Gastrocnemius medialis (tissue), 4 donors: ENCODE results near the gene CRYGN. TPM values are rescaled to one million over a fixed set of nuclear protein-coding genes. Genes with fewer than 3 reads are reported as not detected.
A peak's percentile ranks its signal among the peaks of the same experiment; 100 is the strongest.

Experiments used
- ATAC-seq, 2 donors: fragments of 150-250 bp; one replicate each; pipeline ENCODE4 v1.9.1; 2016
- DNase-seq, 2 donors: peaks; one replicate each; pipeline ENCODE4 v3.0.0-alpha.2; 2019
- H3K27ac ChIP-seq, 4 donors: fragments of 200-600 bp; sonication (generic); 1 replicate in 1 of 4; 2 replicates in 3 of 4; pipeline ENCODE4 v1.5.1; 2016 to 2018; ENCODE audit warnings: mild to moderate bottlenecking in 2 of 4, moderate library complexity in 1 of 4
- H3K27me3 ChIP-seq, 3 donors: fragments of 200-600 bp; sonication (generic) in 2 of 3; 1 replicate in 1 of 3; 2 replicates in 2 of 3; pipeline versions ENCODE4 v1.5.1 to v1.6.0; 2016 to 2019; ENCODE audit warnings: mild to moderate bottlenecking in 1 of 3, moderate library complexity in 1 of 3
- H3K36me3 ChIP-seq, 2 donors: fragments of 200-600 bp; sonication (generic) in 1 of 2; one replicate each; pipeline ENCODE4 v1.5.1; 2017 to 2018
- H3K4me1 ChIP-seq, 2 donors: fragments of 200-600 bp; sonication (generic) in 1 of 2; one replicate each; pipeline ENCODE4 v1.5.1; 2016 to 2017; ENCODE audit warnings: mild to moderate bottlenecking in 2 of 2
- H3K4me3 ChIP-seq, 4 donors: fragments of 200-600 bp; sonication (generic) in 3 of 4; 1 replicate in 1 of 4; 2 replicates in 3 of 4; pipeline ENCODE4 v1.5.1; 2016 to 2019; ENCODE audit warnings: mild to moderate bottlenecking in 2 of 4
- H3K9me3 ChIP-seq, 3 donors: fragments of 200-600 bp; sonication (generic) in 2 of 3; 1 replicate in 1 of 3; 2 replicates in 2 of 3; pipeline ENCODE4 v1.5.1; 2016 to 2019
- POLR2A ChIP-seq, 2 donors: fragments of 450-650 bp; IDR thresholded peaks; one replicate each; pipeline ENCODE4 v1.6.1; 2017; ENCODE audit warnings: antibody characterized with exemption in 2 of 2, mild to moderate bottlenecking in 2 of 2, moderate library complexity in 2 of 2
- in situ Hi-C, 4 donors: fragments of 200-750 bp; cut with MboI; loops; one replicate each; pipeline versions ENCODE4 v1.15.0 to v1.8.0; 2017; ENCODE audit warnings: low sequenced_read_pairs in 4 of 4
- intact Hi-C: fragments of 100-400 bp; cut with DNase I; formaldehyde crosslinking; loops from one replicate; pipeline ENCODE4 v1.15.1; 2023; ENCODE audit warnings: low total_unique reads
- total RNA-seq, 4 donors: library from RNA; depleted of rRNA; stranded (reverse); fragments of >200 nt; gene quantifications; one replicate each; pipeline versions ENCODE4 v1.1.0 to v1.2.3, GENCODE V29; 2016
- TF ChIP-seq, protein P1 (sequence below), 5 experiments: fragments of 450-650 bp in 3 of 5; fragments of 200-600 bp in 2 of 5; sonication (generic) in 2 of 5; IDR thresholded peaks in 4 of 5; conservative IDR thresholded peaks in 1 of 5; 1 replicate in 4 of 5; 2 replicates in 1 of 5; pipeline ENCODE4 v1.5.1; 2016 to 2019; ENCODE audit warnings: antibody characterized with exemption in 5 of 5, mild to moderate bottlenecking in 3 of 5, moderate library complexity in 3 of 5

The CRYGN gene
- total RNA-seq, 4 donors from 2014 or later = not detected

DNA sequence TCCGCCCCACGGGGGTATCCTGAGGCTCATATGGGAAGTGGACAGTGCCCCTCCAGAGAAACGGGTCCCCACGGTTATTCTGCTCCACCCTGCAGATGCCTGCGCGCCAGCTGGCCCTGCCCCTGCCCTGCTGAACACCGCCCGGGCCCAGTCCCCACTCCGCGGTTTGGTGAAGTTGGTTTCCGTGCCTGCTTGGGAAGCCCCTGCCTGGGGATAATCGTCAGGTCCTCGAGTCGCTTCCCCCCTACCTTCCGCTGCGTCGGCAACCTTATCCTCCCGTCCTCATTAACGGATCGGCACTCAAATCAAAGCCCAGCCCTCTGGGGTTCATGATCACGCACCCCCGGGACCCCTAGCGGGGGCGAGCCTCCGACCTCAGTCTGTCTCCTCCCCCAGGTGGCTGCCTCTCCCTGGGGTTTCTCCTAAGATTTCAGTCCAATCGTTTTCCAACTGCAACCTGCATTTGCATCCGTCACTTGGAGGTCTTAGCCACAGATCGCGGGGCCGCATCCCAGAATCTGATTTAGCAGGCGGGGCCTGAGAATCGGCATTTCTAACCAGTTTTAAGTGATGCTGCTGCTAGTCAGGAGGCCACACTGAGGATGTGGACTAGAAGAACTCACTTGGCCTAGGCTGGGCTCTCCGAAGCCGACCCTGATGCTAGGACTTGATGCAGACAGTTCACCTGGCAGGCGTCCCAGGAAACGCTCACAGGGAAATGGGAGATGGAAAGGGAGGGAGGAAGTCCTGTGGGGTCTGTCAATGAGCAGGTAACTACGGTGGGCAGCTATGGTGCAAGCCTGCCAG, 57.7 kb downstream of the CRYGN start:
- ATAC-seq (no peak), DNase-seq (no peak)
- Histone ChIP-seq H3K9me3 (no peaks in the 10 kb centered on the region), H3K27me3 (peaks cover 26 to 32% (median 26%) of the 10 kb centered on the region in 3 donors), H3K36me3 (peaks cover 0 to 10% of the 10 kb centered on the region in 2 donors), H3K4me3 (peak overlapping the region in 2 of 4 donors; percentile 13 to 22), H3K4me1 (peaks cover 0 to 11% of the 10 kb centered on the region in 2 donors), H3K27ac (no peak overlapping the region)
- in situ Hi-C loops (no loop called here), intact Hi-C loops (no loop called here)
- TF ChIP-seq POLR2A (IDR thresholded peaks at IDR 0.05) = no peak
- TF ChIP-seq, protein P1, sequence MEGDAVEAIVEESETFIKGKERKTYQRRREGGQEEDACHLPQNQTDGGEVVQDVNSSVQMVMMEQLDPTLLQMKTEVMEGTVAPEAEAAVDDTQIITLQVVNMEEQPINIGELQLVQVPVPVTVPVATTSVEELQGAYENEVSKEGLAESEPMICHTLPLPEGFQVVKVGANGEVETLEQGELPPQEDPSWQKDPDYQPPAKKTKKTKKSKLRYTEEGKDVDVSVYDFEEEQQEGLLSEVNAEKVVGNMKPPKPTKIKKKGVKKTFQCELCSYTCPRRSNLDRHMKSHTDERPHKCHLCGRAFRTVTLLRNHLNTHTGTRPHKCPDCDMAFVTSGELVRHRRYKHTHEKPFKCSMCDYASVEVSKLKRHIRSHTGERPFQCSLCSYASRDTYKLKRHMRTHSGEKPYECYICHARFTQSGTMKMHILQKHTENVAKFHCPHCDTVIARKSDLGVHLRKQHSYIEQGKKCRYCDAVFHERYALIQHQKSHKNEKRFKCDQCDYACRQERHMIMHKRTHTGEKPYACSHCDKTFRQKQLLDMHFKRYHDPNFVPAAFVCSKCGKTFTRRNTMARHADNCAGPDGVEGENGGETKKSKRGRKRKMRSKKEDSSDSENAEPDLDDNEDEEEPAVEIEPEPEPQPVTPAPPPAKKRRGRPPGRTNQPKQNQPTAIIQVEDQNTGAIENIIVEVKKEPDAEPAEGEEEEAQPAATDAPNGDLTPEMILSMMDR (IDR thresholded peaks at IDR 0.05 in 4 of 5, conservative IDR thresholded peaks at IDR 0.05 in 1 of 5) = no peak

DNA sequence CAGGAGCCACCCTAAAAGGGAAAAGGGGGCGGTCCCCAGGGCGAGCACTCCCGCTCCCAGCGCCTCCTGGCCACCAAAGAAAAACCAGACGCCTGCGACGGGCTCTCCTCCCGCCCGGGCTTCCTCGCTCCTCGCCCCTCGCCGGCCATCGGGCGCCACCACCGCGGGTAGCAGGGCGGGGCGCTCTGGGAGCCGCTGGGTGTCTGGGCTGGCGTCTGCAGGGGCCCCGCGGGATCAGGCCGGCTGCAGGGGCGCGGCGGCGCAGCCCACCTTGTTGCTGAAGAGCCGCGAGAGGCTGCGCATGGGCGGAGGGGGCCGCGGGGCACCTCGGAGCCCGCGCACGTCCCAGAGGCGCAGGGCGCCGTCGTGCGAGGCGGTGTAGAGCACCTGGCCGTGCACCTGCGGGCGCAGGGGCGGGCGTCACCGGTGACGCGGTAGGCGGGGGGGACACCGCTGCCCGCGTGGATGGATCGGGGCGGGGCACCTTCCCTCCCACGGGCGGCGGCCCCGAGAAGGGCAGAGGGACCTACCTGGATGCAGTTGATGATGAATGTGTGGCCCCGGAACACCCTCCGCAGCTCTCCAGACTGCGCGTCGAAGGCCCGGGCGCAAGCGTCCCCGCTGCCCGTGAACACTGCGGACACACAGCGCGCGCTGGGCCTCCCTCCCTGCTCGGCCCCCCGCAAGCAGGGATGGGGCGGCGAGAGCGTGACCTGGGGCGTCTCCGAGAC, 58.4 kb downstream of the CRYGN start:
- intact Hi-C loops = no loop called here
- H3K9me3 ChIP-seq = no peaks in the 10 kb centered on the region
- H3K4me1 ChIP-seq = peaks cover 0 to 11% of the 10 kb centered on the region in 2 donors
- no peak for DNase-seq
- H3K4me3 ChIP-seq = peak overlapping the region in 2 of 4 donors; percentile 13 to 22
- in situ Hi-C loops = no loop called here
- H3K36me3 ChIP-seq = peaks cover 0 to 18% of the 10 kb centered on the region in 2 donors
- peaks cover 26 to 32% (median 26%) of the 10 kb centered on the region in 3 donors for H3K27me3 ChIP-seq
- TF ChIP-seq POLR2A (IDR thresholded peaks at IDR 0.05) = no peak
- TF ChIP-seq, protein P1 (IDR thresholded peaks at IDR 0.05 in 4 of 5, conservative IDR thresholded peaks at IDR 0.05 in 1 of 5) = no peak
- peak in 1 of 2 donors; percentile 10 for ATAC-seq
- H3K27ac ChIP-seq = no peak overlapping the region

DNA sequence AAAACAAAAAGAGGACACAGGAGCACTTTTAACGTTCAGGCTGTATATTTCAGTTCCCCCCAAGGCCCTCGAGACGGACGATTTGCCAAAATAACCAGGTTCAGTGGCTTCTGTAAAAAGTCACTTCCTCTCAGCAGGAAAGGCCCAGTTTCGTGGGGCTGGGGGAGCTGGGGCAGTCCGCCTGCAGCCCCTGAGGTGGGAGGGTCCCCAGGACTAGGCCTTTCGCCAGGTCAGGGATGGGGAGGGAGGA, 58.9 kb downstream of the CRYGN start:
- Histone ChIP-seq H3K27ac (no peak overlapping the region), H3K36me3 (peaks cover 0 to 23% of the 10 kb centered on the region in 2 donors), H3K4me3 (peak overlapping the region in 1 of 4 donors; percentile 13), H3K27me3 (peaks cover 26 to 32% (median 26%) of the 10 kb centered on the region in 3 donors), H3K4me1 (peaks cover 0 to 11% of the 10 kb centered on the region in 2 donors), H3K9me3 (no peaks in the 10 kb centered on the region)
- in situ Hi-C loops (no loop called here), intact Hi-C loops (no loop called here)
- TF ChIP-seq, protein P1 (IDR thresholded peaks at IDR 0.05 in 4 of 5, conservative IDR thresholded peaks at IDR 0.05 in 1 of 5) = no peak
- TF ChIP-seq POLR2A (IDR thresholded peaks at IDR 0.05) = no peak
- DNase-seq (no peak), ATAC-seq (no peak)

DNA sequence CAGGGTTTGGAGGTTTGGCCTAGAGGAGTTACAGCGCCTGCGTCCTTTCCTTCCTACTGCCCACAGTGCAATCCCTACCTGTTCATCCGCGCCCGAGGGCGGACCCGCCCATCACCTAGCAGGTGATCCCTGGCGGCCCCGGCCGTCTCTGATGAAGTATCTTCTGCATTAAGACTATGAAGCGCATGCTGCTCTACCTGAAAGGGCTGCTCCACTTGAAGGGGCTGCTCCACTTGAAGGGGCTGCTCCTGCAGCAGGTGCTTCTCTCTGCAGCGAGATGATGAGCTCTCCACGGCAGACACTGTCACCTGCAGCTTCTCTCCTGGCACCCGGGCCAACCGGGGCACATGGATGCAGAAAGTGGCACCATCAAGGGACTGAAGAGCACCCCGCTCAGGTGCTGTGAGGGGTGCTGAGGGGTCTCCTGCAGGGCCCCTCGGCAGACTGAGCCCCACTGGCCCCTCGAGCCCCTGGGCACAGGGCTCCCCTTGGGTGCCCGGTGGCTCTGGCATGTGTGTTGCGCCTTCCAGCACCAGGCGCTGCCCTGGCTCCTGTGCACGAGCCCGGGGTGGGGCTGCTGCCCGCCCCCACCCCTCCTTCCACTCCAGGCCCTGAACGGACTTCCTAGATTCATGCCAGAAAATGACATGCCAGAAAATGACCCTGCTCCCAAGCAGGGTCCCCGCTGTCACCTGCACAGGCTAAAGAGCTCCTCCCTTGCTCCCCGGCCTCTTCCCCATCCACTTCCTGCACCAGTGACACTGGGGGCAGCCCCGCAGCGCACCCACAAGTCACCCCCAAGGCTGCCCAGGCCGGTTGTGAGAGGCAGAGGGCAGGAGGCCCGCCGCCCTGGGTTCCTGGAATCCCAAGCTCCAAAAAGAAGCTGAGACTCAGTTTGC, 59.5 kb downstream of the CRYGN start:
- intact Hi-C loops = no loop called here
- TF ChIP-seq POLR2A (IDR thresholded peaks at IDR 0.05) = no peak
- no peak for DNase-seq
- H3K4me1 ChIP-seq = peaks cover 0 to 11% of the 10 kb centered on the region in 2 donors
- H3K4me3 ChIP-seq = no peak overlapping the region
- peaks cover 26 to 28% (median 26%) of the 10 kb centered on the region in 3 donors for H3K27me3 ChIP-seq
- no peak overlapping the region for H3K27ac ChIP-seq
- no peaks in the 10 kb centered on the region for H3K9me3 ChIP-seq
- H3K36me3 ChIP-seq = peaks cover 0 to 29% of the 10 kb centered on the region in 2 donors
- no peak for ATAC-seq
- in situ Hi-C loops = no loop called here
